ENCODE results near the gene CAMKK1.
A peak's percentile ranks its signal among the peaks of the same experiment; 100 is the strongest.

CAMKK1 gene

DNA sequence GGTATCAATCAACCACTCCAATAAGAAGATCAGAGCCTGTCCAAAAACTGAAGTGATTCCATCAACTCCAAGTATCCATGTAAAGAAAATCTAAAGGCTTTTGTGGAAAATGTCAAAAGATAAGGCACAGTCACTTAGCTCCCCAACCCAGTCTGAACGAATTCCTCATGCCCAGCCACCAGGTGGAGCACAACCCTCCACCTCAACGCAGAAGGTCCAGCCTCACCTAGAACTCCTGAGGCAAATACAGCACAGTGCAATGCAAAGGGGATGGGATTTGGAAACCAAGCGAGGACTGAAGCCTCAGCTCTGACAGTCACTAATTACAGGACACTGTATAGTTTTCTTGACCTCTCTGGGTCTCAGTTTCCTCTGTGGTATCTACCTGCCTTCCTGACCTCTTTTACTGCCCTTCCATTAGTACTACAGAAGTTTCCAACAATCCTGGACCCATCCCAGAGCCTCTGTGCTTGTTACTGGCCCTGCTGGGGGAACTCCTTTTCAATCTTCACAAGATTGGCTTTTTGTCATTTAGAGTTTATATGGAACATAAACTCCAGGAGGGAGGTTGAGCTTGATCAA is 48.8 kb downstream of the CAMKK1 start:
- no peak for DNase-seq

DNA sequence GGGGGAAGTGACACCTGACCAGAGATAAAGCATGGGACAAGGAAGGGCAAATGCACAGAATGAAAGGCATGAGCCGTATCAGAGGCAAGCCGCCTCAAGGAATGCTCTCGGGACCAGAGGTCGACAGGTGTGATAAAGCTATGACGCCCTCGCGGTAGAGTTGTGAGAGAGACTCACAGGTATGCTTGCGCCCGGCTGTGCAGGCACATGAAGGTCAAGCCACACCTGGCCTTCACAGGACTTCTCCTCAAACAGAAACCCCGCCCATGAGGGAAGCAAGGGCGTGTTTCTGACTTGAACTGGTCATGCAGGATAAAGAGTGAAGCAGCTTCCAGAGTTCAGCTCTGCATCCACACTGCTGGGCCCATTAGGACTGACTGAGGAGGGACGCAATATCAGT is 54.6 kb downstream of the CAMKK1 start:
- no peak for DNase-seq

DNA sequence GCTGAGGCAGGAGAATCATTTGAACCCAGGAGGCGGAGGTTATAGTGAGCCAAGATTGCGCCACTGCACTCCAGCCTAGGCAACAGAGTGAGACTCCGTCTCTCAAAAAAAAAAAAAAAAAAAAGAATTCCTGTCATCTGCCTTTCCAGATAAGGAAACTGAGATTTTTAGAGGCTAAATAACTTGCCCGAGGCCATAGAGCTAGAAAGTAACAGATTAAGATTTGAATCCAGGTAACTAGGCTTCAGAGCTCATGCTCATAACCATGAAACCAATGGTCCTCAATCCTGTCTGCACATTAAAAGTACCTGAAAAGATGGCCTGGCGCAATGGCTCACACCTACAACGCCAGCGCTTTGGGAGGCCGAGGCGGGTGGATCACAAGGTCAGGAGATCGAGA is 56.3 kb downstream of the CAMKK1 start:
- no peak for DNase-seq

DNA sequence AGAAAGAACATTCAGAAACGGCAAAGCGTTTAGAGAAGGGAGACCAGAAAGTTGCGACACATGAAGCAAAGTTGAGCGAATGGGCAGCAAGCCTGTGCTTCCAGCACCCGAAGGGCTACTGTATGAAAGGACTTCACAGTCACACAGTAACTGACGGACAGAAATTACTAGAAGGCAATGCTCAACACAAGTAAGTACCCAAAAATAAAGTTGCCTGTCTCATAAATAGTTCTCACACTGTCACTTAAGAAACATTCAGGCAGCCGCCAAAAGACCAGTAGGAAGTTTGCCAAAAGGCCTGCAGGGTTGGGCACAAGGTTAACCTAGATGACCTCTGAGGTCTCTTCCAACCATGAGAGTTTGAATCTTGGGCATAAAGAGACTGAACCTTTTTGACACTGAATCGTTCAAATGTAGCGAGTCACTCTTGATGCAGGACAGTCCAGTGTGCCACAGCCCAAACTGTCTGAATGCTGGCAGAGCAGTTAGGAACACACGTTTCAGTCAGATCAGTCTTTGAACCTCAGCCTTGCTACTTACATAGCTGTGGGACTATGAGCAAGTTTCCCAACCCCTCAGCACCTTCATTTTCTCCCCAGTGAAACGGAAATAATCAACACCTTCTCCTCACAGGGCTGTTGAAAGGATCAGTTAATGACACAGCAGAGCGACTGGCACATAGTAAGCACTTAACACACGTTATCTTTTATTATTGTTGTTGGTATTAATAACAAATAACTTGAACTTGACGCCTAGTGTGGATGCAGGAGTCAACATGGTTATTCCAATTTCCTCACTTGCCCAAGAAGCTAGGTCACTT is 57.2 kb downstream of the CAMKK1 start:
- DNase-seq = no peak

DNA sequence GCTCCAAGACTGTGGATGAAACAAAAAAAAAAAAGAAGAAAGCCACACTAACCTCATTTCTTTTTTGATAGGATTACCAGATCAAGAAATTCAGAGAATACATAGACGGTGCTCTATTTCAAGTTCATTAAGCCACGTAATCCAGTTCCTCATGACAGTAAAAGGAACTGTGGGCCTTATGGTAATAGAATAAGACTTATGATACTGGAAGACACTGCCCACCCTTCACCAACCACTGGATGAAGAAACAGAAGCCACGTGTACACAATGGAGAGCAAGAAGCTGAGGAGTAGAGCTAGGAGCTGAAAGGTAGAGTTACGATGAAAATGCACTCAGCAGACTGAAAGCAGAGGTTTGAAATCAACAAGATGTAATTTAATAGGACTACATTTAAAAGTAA is 58.0 kb downstream of the CAMKK1 start:
- DNase-seq = no peak

DNA sequence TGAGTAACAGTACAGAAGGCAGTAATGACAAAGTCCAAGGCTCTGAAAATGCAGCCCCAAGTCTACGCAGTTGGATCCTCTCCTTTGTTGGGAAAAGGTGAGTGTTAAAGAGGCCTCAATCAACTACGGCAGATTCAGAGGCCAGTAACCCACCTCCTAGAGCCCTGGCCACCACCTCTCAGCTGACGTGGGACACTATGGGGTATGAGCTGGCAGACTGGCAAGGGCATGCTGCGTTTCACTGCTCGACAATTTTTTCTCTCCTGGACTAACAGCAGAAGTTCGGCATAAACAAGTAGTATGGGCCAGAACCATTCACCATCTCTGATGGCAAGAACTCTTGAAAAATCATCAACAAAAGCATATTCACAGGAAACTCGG is 64.0 kb downstream of the CAMKK1 start:
- no peak for DNase-seq

DNA sequence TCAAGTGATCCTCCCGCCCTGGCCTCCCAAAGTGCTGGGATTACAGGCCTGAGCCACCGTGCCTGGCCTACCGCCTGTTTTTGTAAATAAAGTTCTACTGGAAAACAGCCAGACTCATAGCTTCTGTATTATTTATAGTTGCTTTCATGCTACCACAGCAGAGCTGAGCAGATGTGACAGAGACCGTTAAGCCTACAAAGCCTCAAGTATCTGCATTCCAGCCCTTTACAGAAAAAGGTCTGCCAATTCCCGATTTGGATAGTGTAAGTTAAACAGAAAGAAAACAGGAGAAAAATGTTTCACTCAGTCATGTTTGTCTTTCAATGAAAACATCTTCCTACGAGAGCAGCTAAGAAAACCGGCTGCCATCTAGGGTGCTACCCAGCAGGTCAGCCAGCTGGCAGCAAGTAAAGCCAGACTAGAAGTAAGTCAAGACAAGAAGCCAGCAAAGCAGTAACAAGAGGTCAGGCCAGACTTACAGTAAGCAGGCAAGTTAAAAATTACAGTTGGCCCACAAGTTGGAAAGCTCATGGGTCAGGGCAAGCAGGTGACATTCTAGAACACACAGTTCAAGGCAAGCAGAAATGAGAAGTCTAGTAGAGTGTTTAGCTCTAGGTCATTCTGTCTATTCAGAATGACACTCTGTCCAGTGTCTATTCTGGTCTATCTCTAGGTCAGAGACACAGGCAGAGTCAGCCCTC is 64.6 kb downstream of the CAMKK1 start:
- peak; percentile 69 for DNase-seq

DNA sequence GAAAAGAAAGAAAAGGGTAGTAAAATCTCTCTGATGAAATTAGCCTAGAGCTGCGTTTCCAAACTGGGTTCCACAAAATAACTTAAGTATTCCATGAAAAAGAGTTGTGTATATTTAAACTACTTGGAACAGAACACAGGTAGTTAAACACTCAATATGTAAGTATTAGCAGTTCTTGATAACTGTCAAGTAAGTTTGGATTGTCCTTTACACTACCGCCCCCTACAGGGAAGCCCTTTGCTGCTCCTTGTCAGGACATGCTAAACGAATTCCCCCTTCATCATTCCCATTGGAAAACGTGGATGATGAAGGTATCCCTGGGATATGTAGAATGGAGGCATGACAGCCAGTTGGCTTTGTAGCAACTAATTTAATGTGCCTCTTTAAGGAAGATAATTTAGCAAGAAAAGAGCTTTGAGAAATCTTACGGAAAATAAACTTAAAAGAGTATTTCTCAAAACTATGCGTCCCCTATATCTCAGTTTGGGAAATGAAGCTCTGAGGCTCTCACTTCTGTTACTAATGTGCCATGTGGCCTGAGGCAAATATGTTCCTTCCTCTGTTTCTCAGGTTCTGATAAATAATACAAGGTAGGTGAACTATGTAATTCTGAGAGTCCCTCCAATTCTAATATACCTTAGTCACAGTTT is 65.6 kb downstream of the CAMKK1 start:
- peak; percentile 0 for DNase-seq

DNA sequence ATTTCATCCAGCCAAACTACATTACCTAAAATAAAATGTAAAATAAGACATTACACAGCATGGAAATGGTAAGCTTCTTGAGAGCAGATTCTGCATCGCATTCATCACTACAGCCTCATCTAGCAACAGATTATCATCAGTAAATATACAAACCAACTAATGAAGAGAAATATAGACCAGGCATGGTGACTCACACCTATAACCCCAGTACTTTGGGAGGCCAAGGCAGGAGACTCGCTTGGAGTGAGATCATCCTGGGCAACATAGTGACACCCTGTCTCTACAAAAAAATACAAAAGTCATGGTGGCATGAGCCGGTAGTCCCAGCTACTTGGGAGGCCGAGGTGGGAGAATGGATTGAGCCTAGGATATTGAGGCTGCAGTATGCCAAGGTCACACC is 66.7 kb downstream of the CAMKK1 start:
- DNase-seq = no peak

DNA sequence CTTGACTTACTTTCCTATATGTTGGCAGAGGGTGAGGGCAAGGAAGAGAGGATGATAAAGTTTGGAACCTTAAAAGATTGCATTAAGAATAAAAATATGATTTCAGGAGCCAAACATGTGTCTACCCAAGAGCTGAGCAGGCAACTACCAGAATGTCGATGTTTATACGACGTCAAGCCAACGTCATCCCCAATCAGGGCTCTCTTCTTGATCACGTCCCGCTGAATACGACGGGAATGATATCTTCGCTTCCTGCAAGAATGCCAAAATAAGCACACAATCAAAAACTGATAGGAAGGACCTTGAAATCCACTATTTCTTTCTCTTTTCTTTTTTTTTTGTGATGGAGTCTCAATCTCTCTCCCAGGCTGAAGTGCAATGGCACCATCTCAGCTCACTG is 71.8 kb downstream of the CAMKK1 start:
- DNase-seq = no peak

DNA sequence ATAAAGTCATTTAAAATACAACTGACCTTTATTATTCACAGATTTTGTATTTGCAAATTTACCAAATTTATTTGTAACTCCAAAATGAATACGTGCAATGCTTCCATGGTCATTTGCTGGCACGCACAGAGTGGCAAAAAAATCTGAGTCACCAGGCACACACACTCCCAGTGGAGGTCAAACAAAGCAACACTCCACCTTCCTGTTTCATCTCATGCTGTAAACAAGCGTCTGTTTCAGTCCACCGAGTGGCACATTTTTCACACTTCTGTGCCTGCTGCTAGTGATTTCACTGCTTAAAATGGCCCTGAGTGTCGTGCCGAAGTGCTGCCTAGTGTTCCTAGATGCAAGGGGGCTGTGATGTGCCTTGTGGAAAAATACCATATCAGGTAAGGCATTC is 74.1 kb downstream of the CAMKK1 start:
- DNase-seq = no peak

DNA sequence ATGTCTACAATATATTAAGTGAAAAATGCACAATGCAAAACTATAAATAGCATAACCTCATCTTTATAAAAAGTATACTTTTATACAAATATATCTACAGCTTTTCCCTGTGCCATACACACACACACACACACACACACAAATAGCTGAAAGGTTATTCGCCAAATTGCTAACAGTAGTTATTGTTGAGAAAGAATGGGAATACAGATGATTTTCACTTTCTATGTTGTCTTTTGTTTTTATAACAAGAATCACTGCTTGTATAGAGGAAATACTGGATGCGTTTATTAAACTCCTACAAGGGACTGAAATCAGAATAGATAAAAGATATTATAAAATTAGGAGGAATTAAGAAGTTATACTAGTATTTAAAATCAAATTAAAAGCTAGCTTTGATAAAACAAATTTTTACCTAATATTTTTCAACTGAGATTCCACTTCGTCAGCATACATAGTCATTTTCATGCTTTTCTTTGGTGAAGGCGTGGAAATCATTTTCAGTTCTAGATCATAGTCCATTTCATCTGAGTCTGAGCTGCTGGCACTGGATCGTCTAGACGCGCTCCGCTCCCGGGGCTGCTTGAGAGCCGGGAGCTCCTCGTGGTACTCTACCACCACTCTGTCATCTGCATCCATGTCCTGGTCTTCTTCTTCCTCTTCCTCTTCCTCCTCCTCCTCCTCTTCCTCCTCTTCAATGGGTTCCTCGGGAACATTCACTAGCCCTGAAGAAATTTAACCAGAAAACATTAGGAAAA is 74.8 kb downstream of the CAMKK1 start:
- no peak for DNase-seq

DNA sequence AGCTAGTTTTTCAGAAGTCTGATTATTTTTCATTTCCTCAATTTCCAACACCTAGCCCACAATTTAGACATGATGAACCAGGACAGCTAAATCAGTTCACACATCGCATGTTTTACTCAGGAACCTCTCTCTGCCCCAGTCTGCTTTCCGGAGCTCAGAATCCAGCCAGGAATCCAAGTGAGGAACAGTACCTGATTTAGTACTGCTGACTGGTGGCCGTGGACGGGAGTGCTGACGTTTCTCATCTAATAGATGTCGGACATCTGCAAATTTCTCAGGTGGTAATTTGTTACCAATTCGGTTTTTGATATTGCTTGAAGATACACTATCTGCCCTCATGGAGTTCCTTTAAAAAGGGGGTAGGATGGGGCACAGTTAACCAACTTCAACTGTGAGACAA is 76.9 kb downstream of the CAMKK1 start:
- DNase-seq = no peak

DNA sequence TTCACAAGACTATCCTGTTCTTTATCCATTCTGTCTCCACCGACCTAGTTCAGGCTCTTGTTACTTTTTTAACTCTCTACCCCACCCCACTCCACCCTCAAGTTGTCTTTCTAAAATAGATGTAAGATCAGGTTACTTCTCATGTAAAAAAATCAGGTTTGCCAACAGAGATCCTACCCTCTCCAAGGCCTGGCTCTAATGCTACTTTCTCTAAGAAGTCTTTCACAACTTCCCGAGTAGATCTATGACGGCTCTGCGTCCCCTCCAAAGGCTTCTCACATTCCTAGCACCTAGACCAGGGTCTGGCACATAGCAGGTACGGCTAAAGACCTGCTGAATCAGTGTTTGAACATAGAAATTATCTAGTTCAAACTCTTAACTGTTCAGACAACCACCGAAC is 77.7 kb downstream of the CAMKK1 start:
- DNase-seq = no peak

DNA sequence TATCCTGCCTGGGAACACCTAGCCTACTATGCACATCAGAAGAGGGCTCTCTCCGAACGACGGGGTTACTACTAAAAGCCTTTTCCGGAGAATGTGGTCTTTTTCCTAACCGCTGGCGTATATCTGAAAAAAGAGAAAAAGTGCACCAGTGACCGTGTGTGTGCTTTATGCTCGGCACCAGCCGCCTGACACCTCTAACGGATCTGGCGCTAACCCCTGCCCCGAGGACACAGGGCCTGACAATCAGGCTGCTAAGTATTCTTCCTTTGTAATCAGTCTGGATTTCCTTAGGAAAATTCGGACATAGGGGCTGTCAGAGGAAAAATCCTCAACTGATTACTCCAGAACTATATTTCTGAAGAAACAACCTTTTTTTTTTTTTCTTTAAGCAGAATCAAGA is 78.5 kb downstream of the CAMKK1 start:
- no peak for DNase-seq

DNA sequence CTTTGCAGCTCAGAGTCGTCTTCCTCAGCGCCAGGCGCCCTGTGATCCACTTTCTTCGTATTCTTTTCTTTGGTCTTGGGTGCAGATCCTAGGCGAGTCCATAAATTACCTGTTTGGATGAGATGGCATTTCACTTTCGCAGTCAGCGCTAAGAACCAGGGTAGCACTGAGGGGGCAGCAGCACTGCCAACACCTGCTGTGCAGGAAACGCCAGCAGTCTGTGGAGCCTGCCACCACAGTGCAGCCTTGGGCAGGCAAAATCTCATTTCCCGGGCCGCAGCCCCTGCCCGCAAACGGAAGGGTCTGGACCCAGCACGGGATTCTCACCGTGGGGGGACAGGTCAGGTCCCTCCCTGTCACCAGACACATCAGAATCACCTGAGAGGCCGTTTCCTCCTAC is 79.7 kb downstream of the CAMKK1 start:
- no peak for DNase-seq

DNA sequence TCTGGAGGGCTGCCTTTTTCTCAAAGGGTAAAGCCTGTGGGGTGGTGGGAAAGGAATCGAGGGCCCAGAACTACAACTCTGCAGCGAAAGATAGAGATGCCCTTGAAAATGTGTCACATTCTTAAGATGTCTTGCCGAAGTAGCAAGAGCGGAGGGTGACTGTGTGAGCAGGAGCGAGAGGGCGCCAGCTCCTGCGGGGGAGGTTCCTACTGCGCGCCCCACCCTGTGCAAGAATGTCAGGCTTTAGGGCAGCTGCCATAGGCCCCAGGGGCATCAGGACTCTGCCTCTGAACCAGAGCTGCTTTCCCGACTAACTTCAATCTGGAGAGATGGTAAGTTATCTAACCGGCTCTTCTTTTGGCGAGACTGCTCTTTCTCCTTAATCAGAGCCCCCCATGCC is 80.1 kb downstream of the CAMKK1 start:
- DNase-seq = no peak

DNA sequence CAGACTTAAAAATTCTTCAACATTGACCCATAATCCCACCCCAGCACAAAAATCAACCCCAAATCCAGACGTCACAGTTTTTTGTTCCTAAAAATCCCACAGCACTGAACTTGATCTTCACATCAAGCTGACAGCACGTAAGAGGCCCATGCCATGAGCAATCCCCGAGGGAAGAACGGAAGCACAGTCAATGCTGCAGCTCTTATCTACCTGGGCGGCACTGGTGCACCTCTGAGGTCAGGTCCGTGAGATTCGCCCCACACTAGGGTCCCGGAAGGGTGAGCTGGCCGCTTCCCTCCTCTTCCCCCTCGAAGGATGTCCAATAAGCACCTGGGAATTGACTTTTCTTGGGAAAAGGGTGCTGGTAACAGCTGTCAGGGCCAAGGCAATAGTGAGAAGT is 80.6 kb downstream of the CAMKK1 start:
- no peak for DNase-seq
